Activated T-helper 2 cell treated with anti-CD3 and anti-CD28 coated beads, Interferon-gamma antibody, Interleukin-2, Interleukin-4, amounts not matched to agents 10 μg/mL and 5 μg/mL and 100 μg/mL, durations not matched to agents 14 hours and 24 hours and 36 hours (primary cell): ENCODE measurements around the gene STMN3. TPM values are rescaled to one million over a fixed set of nuclear protein-coding genes. Genes with fewer than 3 reads are reported as not detected.

Source experiments
- DNase-seq: peaks from one replicate; pipeline ENCODE4 v3.0.0; 2021; ENCODE audit warnings: low spot score
- H3K27ac Mint-ChIP-seq: one replicate; pipeline ENCODE4 v1.8.0; 2021; ENCODE audit warnings: mixed read lengths
- H3K27me3 Mint-ChIP-seq: one replicate; pipeline ENCODE4 v1.8.0; 2021; ENCODE audit warnings: low read depth, mixed read lengths
- H3K36me3 Mint-ChIP-seq: one replicate; pipeline ENCODE4 v1.8.0; 2021; ENCODE audit warnings: low read depth, mixed read lengths
- H3K4me1 Mint-ChIP-seq: one replicate; pipeline ENCODE4 v1.8.0; 2021; ENCODE audit warnings: low read depth, mixed read lengths
- H3K4me3 Mint-ChIP-seq: one replicate; pipeline ENCODE4 v1.8.0; 2021; ENCODE audit warnings: low read depth, mild to moderate bottlenecking, moderate library complexity, mixed read lengths
- H3K9me3 Mint-ChIP-seq: one replicate; pipeline ENCODE4 v1.8.0; 2021; ENCODE audit warnings: mixed read lengths
- intact Hi-C: fragments of 100-400 bp; cut with micrococcal nuclease; formaldehyde crosslinking; loops from one replicate; pipeline ENCODE4 v1.15.1; 2023
- total RNA-seq: library from RNA; stranded (reverse); gene quantifications from 2 replicates; pipeline ENCODE4 v1.2.3, GENCODE V29; 2022

The STMN3 gene
- total RNA-seq, 1 donor from 2014 or later = 7.1 TPM

- peaks cover 28% of the 10 kb centered on the region for H3K36me3 Mint-ChIP-seq
- H3K27me3 Mint-ChIP-seq = no peaks in the 10 kb centered on the region
- H3K27ac Mint-ChIP-seq = peak overlapping the region; percentile 96
- peak overlapping the region; percentile 99 for H3K4me3 Mint-ChIP-seq
- peak; percentile 94 for DNase-seq
- no peaks in the 10 kb centered on the region for H3K9me3 Mint-ChIP-seq
- intact Hi-C loops = loop anchor here (1.0 kb wide), 2 partner anchors 8 to 74 kb away; no protein-coding TSS in a partner anchor
- peaks cover 21% of the 10 kb centered on the region for H3K4me1 Mint-ChIP-seq
These were observed 26.0 kb downstream of the STMN3 start for GRCh38 chr20:63627129-63627750.

GRCh38 chr20:63626424-63627128 is 26.6 kb downstream of the STMN3 start, which contains the start of gene GMEB2:
TSS of gene GMEB2 (minus strand) at chr20:63627101. CDS start at chr20:63619397, 7,704 bp downstream.
- Mint-ChIP-seq H3K4me1 (peaks cover 21% of the 10 kb centered on the region), H3K27me3 (no peaks in the 10 kb centered on the region), H3K4me3 (peak within 1 kb of the TSS; percentile 99), H3K9me3 (no peaks in the 10 kb centered on the region), H3K36me3 (peaks cover 28% of the 10 kb centered on the region), H3K27ac (peak within 1 kb of the TSS; percentile 96)
- DNase-seq = peak; percentile 66
- intact Hi-C loops = loop anchor here (1.0 kb wide), 2 partner anchors 9 to 73 kb away; no protein-coding TSS in a partner anchor

GRCh38 chr20:63625771-63626423 is 27.3 kb downstream of the STMN3 start:
- H3K27me3 Mint-ChIP-seq = no peaks in the 10 kb centered on the region
- H3K36me3 Mint-ChIP-seq = peaks cover 28% of the 10 kb centered on the region
- intact Hi-C loops = no loop called here
- no peaks in the 10 kb centered on the region for H3K9me3 Mint-ChIP-seq
- DNase-seq = no peak
- H3K27ac Mint-ChIP-seq = peak overlapping the region; percentile 83
- peaks cover 21% of the 10 kb centered on the region for H3K4me1 Mint-ChIP-seq
- peak overlapping the region; percentile 71 for H3K4me3 Mint-ChIP-seq

GRCh38 chr20:63624486-63624885 is 28.7 kb downstream of the STMN3 start:
- Mint-ChIP-seq H3K36me3 (peaks cover 24% of the 10 kb centered on the region), H3K9me3 (no peaks in the 10 kb centered on the region), H3K27ac (no peak overlapping the region), H3K4me3 (no peak overlapping the region), H3K4me1 (peaks cover 17% of the 10 kb centered on the region), H3K27me3 (no peaks in the 10 kb centered on the region)
- no peak for DNase-seq
- intact Hi-C loops = no loop called here

- peaks cover 8% of the 10 kb centered on the region for H3K4me1 Mint-ChIP-seq
- no peaks in the 10 kb centered on the region for H3K9me3 Mint-ChIP-seq
- DNase-seq = no peak
- intact Hi-C loops = no loop called here
- H3K4me3 Mint-ChIP-seq = no peak overlapping the region
- peaks cover 24% of the 10 kb centered on the region for H3K36me3 Mint-ChIP-seq
- H3K27ac Mint-ChIP-seq = no peak overlapping the region
- no peaks in the 10 kb centered on the region for H3K27me3 Mint-ChIP-seq
These were observed 30.5 kb downstream of the STMN3 start for GRCh38 chr20:63622732-63623131.

GRCh38 chr20:63622096-63622495 is 31.1 kb downstream of the STMN3 start:
- intact Hi-C loops = no loop called here
- Mint-ChIP-seq H3K27ac (no peak overlapping the region), H3K4me3 (no peak overlapping the region), H3K9me3 (no peaks in the 10 kb centered on the region), H3K27me3 (no peaks in the 10 kb centered on the region), H3K36me3 (peaks cover 25% of the 10 kb centered on the region), H3K4me1 (peaks cover 8% of the 10 kb centered on the region)
- no peak for DNase-seq

- Mint-ChIP-seq H3K36me3 (peaks cover 29% of the 10 kb centered on the region), H3K27ac (no peak overlapping the region), H3K4me1 (peaks cover 8% of the 10 kb centered on the region), H3K27me3 (no peaks in the 10 kb centered on the region), H3K9me3 (no peaks in the 10 kb centered on the region), H3K4me3 (no peak overlapping the region)
- intact Hi-C loops = no loop called here
- DNase-seq = no peak
These were observed 32.2 kb downstream of the STMN3 start for GRCh38 chr20:63620991-63621390.

GRCh38 chr20:63619505-63619904 is 33.7 kb downstream of the STMN3 start:
- intact Hi-C loops = no loop called here
- Mint-ChIP-seq H3K4me1 (peaks cover 4% of the 10 kb centered on the region), H3K9me3 (no peaks in the 10 kb centered on the region), H3K27me3 (no peaks in the 10 kb centered on the region), H3K4me3 (no peak overlapping the region), H3K36me3 (peaks cover 33% of the 10 kb centered on the region), H3K27ac (no peak overlapping the region)
- no peak for DNase-seq

- intact Hi-C loops = no loop called here
- Mint-ChIP-seq H3K4me3 (no peak overlapping the region), H3K4me1 (peaks cover 3% of the 10 kb centered on the region), H3K27me3 (no peaks in the 10 kb centered on the region), H3K36me3 (peaks cover 35% of the 10 kb centered on the region), H3K9me3 (no peaks in the 10 kb centered on the region), H3K27ac (no peak overlapping the region)
- DNase-seq = no peak
These were observed 34.1 kb downstream of the STMN3 start for GRCh38 chr20:63619086-63619485.

GRCh38 chr20:63618291-63618980 is 34.8 kb downstream of the STMN3 start:
- no peaks in the 10 kb centered on the region for H3K9me3 Mint-ChIP-seq
- peaks cover 40% of the 10 kb centered on the region for H3K36me3 Mint-ChIP-seq
- H3K4me3 Mint-ChIP-seq = no peak overlapping the region
- H3K27me3 Mint-ChIP-seq = no peaks in the 10 kb centered on the region
- peaks cover 3% of the 10 kb centered on the region for H3K4me1 Mint-ChIP-seq
- intact Hi-C loops = no loop called here
- no peak for DNase-seq
- H3K27ac Mint-ChIP-seq = no peak overlapping the region

GRCh38 chr20:63617876-63618265 is 35.4 kb downstream of the STMN3 start:
- Mint-ChIP-seq H3K4me3 (no peak overlapping the region), H3K36me3 (peaks cover 43% of the 10 kb centered on the region), H3K27ac (no peak overlapping the region)

GRCh38 chr20:63617092-63617875 is 35.9 kb downstream of the STMN3 start:
- DNase-seq = no peak
- Mint-ChIP-seq H3K27me3 (no peaks in the 10 kb centered on the region), H3K36me3 (peaks cover 39% of the 10 kb centered on the region), H3K4me3 (no peak overlapping the region), H3K4me1 (no peaks in the 10 kb centered on the region), H3K9me3 (no peaks in the 10 kb centered on the region), H3K27ac (no peak overlapping the region)
- intact Hi-C loops = no loop called here

More at GRCh38 chr20:63617876-63618265, 35.4 kb downstream of the STMN3 start:
- DNase-seq = no peak
- intact Hi-C loops = no loop called here
- H3K27me3 Mint-ChIP-seq = no peaks in the 10 kb centered on the region
- H3K4me1 Mint-ChIP-seq = peaks cover 3% of the 10 kb centered on the region
- H3K9me3 Mint-ChIP-seq = no peaks in the 10 kb centered on the region
